Measurements from ENCODE around the gene ARID5A.
A peak's percentile ranks its signal among the peaks of the same experiment; 100 is the strongest.
"Not testable (repeated sequence)": the region's sequence is repeated elsewhere in the genome, so short reads cannot be mapped to it uniquely, and the experiment has no call there.

Gene ARID5A

GRCh38 chr2:96536445-96537065 lies at the start of gene ARID5A:
ARID5A (plus strand) TSS chr2:96536752; CDS start chr2:96536827, 75 bp downstream.
- DNase-seq, result peak in 13 of 14 donors; percentile 49 to 90 (median 78)

- DNase-seq, result no peak
Measured at GRCh38 chr2:96489261-96489660, 47.3 kb upstream of the ARID5A start.

- no peak for DNase-seq
Measured at GRCh38 chr2:96489663-96490062, 46.9 kb upstream of the ARID5A start.

- DNase-seq, result no peak
Measured at GRCh38 chr2:96491860-96492497, 44.6 kb upstream of the ARID5A start.

- DNase-seq, result no peak
Measured at GRCh38 chr2:96493072-96493471, 43.5 kb upstream of the ARID5A start.

- no peak for DNase-seq
Measured at GRCh38 chr2:96494188-96494587, 42.4 kb upstream of the ARID5A start.

- no peak for DNase-seq
Measured at GRCh38 chr2:96495982-96496629, 40.4 kb upstream of the ARID5A start.

- peak in 1 of 14 donors; percentile 84 for DNase-seq
Measured at GRCh38 chr2:96498021-96498431, 38.5 kb upstream of the ARID5A start.

- not testable (repeated sequence) for DNase-seq
Measured at GRCh38 chr2:96498611-96499010, 37.9 kb upstream of the ARID5A start.

- peak in 1 of 14 donors; percentile 60 for DNase-seq
Measured at GRCh38 chr2:96499061-96499960, 37.2 kb upstream of the ARID5A start.

GRCh38 chr2:96500385-96501066 lies 36.0 kb upstream of the ARID5A start:
- no peak for DNase-seq

- DNase-seq, result no peak
Measured at GRCh38 chr2:96501471-96501874, 35.1 kb upstream of the ARID5A start.

- DNase-seq, result peak in 1 of 14 donors; percentile 5
Measured at GRCh38 chr2:96501886-96502810, 34.4 kb upstream of the ARID5A start.

GRCh38 chr2:96502891-96503636 lies 33.5 kb upstream of the ARID5A start:
- no peak for DNase-seq

GRCh38 chr2:96503637-96504243 lies 32.8 kb upstream of the ARID5A start:
- DNase-seq, result no peak

GRCh38 chr2:96505231-96505889 lies 31.2 kb upstream of the ARID5A start, which contains the start of gene NEURL3:
NEURL3 (minus strand) TSS chr2:96505357; CDS start chr2:96505286, 71 bp downstream.
- no peak for DNase-seq

GRCh38 chr2:96506016-96506906 lies 30.3 kb upstream of the ARID5A start:
- DNase-seq, result no peak

GRCh38 chr2:96506907-96507240 lies 29.7 kb upstream of the ARID5A start:
- no peak for DNase-seq

Data from C1 segment of cervical spinal cord (tissue), 14 donors.